Activated T-helper 1 cell treated with Interleukin-2 at 50 U/mL for 16 hours (primary cell): ENCODE measurements around the gene CNOT10.
"Not testable (repeated sequence)": the region's sequence is repeated elsewhere in the genome, so short reads cannot be mapped to it uniquely, and the experiment has no call there.

Experiments used
- DNase-seq: peaks from one replicate; pipeline ENCODE4 v3.0.0-alpha.2; 2020; ENCODE audit warnings: low read depth

CNOT10 gene

DNA sequence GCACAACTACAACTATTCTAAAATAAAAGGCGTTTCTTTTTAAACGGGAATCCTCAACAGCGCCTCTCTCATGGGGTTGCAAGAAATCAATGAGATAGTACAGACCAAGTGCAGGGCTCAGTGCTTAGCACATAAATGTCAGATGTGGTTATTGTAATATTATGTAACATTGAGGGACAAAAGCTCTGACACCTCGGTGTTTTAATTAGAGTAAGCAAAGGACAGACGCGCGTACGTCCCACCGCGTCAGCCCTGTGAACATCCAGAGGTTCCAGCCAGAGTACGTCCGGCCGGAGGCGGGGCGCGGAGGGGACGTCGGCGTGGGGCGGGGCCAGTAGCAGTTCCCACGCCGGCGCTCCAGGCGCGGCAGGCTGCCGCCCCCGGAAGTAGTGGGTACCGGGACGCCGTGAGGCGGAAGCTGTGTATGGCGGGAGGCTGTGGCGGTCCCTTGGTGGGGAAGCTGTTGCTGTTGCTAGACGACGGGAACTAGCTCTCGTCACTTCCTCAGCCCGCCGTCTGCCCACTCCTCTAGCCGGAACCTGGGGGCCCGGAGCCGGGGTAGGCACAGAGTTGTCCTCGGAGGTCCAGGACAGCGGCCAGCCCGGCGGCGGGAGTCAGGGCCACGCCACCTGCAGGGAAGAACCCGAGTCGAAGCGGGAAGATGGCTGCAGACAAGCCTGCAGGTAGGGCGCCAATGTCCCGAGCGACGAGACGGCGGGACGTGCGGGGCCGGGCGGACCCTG lies at the start of gene CNOT10:
CNOT10 (plus strand) TSS at position 389 of the 743 bp plus-strand sequence; CDS start at position 662, 273 bp downstream.
- DNase-seq, result peak; percentile 95

- DNase-seq, result no peak
Measured at GRCh38 chr3:32640939-32641338, 44.0 kb upstream of the CNOT10 start.

GRCh38 chr3:32641356-32641755 lies 43.6 kb upstream of the CNOT10 start:
- no peak for DNase-seq

DNA sequence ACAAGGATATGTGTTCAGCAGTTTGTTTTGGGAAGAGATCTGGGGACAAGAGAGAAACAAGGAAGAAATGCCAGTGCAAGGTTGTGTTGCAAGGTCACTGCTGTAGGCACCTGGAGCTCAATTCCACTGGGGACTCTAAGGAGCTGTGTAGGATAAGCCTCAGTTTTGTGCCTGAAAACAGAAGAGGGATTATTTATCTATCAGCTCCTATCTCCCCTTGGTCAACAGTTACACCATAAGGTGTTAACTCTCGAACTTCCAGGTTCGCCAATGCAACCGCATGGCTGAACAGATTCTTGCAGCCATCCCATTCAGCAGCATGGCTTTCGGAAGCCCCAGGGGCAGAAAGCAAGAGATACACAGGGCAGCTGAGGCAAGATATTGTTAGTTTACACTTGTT lies 41.6 kb upstream of the CNOT10 start:
- no peak for DNase-seq

- no peak for DNase-seq
Measured at GRCh38 chr3:32643816-32644215, 41.2 kb upstream of the CNOT10 start.

DNA sequence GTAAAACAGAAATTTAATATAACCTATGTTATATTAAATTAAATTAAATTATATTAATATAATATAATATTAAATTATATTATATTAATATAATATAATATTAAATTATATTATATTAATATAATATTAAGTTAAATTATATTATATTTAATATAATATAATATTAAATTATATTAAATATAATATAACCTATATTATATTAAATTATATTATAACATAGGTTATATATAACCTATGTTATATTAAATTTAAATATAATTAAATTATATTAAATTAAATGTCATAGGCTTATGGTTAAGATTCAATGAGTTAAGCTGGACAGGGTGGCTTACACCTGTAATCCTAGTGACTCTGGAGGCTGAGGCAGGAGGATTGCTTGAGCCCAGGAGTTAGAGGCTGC lies 40.6 kb upstream of the CNOT10 start:
- no peak for DNase-seq

DNA sequence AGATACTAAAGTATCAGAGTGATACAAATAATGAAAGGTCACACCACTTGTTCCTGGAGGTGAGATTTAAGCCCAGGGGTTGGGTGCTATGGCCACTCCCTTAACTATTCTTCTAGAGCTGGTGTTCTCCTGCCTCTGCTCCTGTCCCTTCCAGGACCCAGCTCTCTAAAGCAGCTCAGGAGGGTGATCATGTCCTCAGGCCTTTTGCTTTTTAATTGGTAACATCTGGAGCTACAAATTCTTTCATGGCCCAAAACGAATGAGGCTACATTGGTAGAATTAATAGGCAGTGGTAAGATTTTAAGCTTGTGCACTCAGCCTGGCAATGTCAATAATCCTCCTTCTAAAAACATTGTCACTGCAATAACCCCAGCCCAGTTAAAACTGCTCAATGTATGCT lies 38.2 kb upstream of the CNOT10 start:
- DNase-seq, result no peak

GRCh38 chr3:32652337-32653100 lies 32.5 kb upstream of the CNOT10 start:
- not testable (repeated sequence) for DNase-seq

- no peak for DNase-seq
Measured at GRCh38 chr3:32655167-32655566, 29.8 kb upstream of the CNOT10 start.

DNA sequence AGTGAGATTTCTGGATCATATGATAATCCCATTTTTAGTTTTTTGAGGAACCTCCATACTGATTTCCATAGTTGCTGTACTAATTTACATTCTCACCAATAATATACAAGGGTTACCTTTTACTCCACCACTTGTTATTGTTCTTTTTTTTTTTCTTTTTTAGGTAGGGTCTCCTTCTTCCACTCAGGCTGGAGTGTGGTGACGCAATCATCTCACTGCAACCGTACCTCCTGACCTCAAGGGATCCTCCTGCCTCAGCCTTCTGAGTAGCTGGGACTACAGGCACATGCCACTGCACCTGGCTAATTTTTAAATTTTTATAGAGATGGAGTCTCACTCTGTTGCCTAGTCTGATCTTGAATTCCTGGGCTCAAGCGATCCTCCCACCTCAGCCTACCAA lies 24.4 kb upstream of the CNOT10 start:
- DNase-seq, result no peak

DNA sequence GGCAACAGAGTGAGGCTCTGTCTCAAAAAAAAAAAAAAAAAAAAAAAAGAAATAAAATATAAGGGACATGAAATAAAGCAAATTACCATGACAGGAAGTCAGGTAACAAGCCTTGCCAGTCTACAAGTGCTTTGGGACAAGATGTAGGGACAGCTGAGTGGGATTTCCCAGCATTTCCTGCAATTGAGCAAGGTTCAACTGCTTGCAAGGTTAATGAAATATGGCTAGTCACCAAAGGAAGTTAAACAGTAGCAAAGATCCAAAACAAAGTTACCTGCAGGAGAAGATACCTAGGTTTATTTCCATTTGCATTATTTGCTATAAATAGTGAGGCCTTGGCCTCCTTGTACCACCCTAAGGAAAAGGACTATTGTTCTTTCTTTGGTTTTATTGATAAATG lies 22.3 kb upstream of the CNOT10 start:
- no peak for DNase-seq

DNA sequence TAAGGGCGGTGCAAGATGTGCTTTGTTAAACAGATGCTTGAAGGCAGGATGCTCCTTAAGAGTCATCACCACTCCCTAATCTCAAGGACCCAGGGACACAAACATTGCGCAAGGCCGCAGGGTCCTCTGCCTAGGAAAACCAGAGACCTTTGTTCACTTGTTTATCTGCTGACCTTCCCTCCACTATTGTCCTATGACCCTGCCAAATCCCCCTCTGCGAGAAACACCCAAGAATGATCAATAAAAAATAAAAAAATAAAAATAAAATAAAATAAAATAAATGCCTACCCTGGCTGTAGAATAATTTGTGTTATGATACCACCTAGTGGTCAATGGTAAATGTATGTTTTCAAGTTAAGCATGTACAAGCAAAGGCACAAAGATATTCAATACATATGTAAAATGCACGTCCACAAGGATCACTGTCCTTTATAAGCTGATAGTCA lies 20.3 kb upstream of the CNOT10 start:
- DNase-seq, result not testable (repeated sequence)

DNA sequence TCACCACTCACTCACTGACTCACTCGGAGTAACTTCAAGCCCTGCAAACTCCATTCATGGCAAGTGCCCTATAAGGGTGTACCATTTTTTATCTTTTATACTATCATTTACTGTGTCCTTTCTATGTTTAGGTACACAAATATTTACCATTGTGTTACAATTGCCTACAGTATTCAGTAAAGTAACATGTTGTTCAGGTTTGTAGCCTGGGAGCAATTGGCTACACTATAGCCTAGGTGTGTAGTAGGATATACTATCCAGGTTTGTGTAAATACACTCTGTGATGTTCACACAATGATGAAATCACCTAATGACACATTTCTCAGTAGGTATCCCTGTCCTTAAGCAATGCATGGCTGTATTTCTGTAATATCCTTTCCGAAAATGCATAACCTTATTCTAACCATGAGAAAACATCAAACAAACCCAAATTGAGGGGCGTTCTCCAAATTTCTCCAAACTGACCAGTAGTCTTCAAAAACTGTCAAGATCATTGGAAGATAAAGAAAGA lies 17.9 kb upstream of the CNOT10 start:
- DNase-seq, result no peak

DNA sequence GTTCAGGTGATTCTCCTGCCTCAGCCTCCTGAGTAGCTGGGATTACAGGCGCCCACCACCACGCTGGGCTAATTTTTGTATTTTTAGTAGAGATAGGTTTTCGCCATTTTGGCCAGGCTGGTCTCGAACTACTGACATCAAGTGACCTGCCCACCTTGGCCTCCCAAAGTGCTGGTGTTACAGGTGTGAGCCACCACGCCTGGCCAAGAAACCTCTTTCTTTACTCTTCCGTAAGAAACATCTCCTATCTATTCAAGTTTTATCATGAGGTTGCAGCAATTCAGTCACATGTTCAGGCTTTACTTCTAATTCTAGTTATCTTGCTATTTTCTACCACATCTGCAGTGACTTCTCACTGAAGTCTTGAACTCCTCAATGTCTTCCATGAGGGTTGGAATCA lies 15.8 kb upstream of the CNOT10 start:
- not testable (repeated sequence) for DNase-seq

DNA sequence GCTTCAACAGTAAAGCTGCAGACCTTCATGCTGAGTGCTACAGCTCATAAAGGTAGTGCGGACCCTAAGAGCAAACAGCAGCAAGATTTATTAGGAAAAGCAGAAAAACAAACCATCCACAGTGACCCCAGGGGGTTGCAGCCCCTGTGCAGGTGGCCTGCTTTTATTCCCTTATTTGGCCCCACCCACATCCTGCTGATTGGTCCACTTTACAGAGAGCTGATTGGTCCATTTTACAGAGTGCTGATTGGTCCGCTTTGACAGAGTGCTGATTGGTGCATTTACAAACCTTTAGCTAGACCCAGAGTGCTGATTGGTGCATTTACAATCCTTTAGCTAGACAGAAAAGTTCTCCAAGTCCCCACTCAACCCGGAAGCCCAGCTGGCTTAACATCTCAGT lies 11.3 kb upstream of the CNOT10 start:
- not testable (repeated sequence) for DNase-seq

- no peak for DNase-seq
Measured at GRCh38 chr3:32675164-32675563, 9.8 kb upstream of the CNOT10 start.

- no peak for DNase-seq
Measured at GRCh38 chr3:32675650-32676049, 9.3 kb upstream of the CNOT10 start.

GRCh38 chr3:32681811-32682210 lies 3.2 kb upstream of the CNOT10 start:
- no peak for DNase-seq

- DNase-seq, result no peak
Measured at GRCh38 chr3:32684029-32684799, 774 bp upstream of the CNOT10 start.

DNA sequence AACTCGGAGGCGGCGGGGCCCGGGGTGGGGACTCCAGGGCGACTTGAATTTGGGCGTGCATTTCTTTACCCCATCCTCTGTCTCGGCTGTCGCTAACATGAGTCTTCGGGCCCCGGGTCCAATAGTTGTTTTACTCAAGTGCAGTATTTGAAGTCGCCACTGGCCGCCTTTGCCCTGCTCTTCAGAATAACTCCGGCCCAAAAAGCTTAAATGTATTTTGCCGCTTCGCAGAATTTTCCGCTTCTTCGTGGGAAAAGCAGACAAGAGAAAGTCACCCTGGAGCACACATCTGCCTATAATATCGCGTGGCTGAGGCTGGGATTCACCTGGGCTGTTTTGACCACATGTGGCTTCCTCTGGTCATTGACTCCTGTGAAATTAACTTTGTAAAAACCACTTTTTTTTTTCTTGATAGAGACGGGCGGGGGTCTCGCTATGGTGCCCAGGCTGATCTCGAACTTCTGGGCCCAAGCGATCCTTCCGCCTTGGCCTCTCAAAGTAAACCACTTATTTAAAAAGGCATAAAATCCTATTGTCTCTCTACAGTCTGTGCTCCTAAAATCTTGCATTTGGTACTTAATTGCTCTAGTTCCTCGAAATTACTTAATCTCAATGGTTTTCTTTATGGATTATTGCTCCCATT lies 676 bp downstream of the CNOT10 start:
- DNase-seq, result no peak

- no peak for DNase-seq
Measured at GRCh38 chr3:32686713-32687112, 1.7 kb downstream of the CNOT10 start.

DNA sequence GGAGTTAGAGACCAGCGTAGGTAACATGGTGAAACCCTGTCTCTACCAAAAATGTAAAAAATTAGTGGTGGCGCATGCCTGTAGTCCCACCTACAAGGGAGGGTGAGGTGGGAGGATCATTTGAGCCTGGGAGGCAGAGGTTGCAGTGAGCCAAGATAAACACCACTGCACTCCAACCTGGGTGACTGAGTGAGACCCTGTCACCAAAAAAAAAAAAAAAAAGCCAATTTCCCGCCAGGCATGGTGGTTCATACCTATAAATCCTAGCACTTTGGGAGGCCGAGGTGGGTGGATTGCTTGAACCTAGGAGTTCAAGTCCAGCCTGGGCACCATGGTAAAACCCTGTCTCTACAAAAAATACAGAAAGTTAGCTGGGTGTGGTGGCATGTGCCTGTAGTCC lies 6.9 kb downstream of the CNOT10 start:
- DNase-seq, result no peak
